ENCODE measurements around the gene COTL1. TPM values are rescaled to one million over a fixed set of nuclear protein-coding genes. Genes with fewer than 3 reads are reported as not detected.
"Not testable (repeated sequence)": the region's sequence is repeated elsewhere in the genome, so short reads cannot be mapped to it uniquely, and the experiment has no call there.

Gene COTL1
- polyA plus RNA-seq, 1 of the 3 experiments (the other 2 are of a cell fraction) = 91.6 TPM

DNA sequence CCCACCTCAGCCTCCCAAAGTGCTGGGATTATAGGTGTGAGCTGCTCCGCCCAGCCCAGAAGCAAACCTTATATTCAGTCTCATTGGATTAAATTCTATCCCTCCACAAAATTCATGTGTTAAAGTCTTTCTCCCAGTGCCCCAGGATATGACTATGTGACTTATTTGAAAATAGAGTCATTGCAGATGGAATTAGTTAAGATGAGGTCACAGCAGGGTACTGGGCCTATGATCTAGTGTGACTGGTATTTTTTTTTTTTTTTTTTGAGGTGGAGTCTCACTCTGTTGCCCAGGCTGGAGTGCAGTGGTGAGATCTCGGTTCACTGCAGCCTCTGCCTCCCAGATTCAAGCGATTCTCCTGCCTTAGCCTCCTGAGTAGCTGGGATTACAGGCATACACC is 99.7 kb downstream of the COTL1 start:
- CTCF ChIA-PET = interaction anchor here (0.8 to 3.8 kb wide), 4 partner anchors 12 to 208 kb away, joined by 4 to 14 read pairs (median 4); no protein-coding TSS in a partner anchor
- H3K9me2 ChIP-seq; H3K36me3 ChIP-seq (replicated peaks in 1 of 2; ENCODE audit: control insufficient read depth in 1 of 2, insufficient read depth in 2 of 2, low read length in 1 of 2); H2AFZ ChIP-seq (ENCODE audit: low read depth); H3K4me3 ChIP-seq (ENCODE audit: low read depth in 2 of 2, low read length in 1 of 2); POLR2A ChIA-PET; H4K20me1 ChIP-seq (ENCODE audit: insufficient read depth); H3K79me2 ChIP-seq (ENCODE audit: insufficient read depth); H3K9ac ChIP-seq; H3K9me3 ChIP-seq; H3K4me2 ChIP-seq; H3K4me1 ChIP-seq (ENCODE audit: control insufficient read depth in 1 of 2, insufficient read depth in 2 of 2, low read depth in 1 of 2, low read length in 1 of 2); DNase-seq; H3K27me3 ChIP-seq (ENCODE audit: insufficient read depth): not testable (repeated sequence)
- 76% methylated on average over 3 of the region's 3 CpGs for WGBS (ENCODE audit: low lambda C conversion rate)
- peak in 1 of 2 experiments; percentile 39; a peak in 1 of 4 replicates for TF ChIP-seq EP300 (IDR thresholded peaks at IDR 0.05; ENCODE audit: borderline replicate concordance in 1 of 2, low read depth in 1 of 2, low read length in 1 of 2)
- TF ChIP-seq RXRA (IDR thresholded peaks at IDR 0.05; ENCODE audit: borderline replicate concordance, low read depth) = peak; percentile 69; the same call in 1 of the 2 replicates
- TF ChIP-seq TCF12 (IDR thresholded peaks at IDR 0.05) = peak; percentile 87
- TF ChIP-seq, protein P1, sequence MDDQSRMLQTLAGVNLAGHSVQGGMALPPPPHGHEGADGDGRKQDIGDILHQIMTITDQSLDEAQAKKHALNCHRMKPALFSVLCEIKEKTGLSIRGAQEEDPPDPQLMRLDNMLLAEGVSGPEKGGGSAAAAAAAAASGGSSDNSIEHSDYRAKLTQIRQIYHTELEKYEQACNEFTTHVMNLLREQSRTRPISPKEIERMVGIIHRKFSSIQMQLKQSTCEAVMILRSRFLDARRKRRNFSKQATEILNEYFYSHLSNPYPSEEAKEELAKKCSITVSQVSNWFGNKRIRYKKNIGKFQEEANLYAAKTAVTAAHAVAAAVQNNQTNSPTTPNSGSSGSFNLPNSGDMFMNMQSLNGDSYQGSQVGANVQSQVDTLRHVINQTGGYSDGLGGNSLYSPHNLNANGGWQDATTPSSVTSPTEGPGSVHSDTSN (IDR thresholded peaks at IDR 0.05) = 0 out of 2 replicates have a peak, but pooled peaks have one; percentile 11
- TF ChIP-seq MEF2A (IDR thresholded peaks at IDR 0.05; ENCODE audit: borderline replicate concordance, low read depth) = peak; percentile 51; the same call in 1 of the 2 replicates
- 0 out of 2 replicates have a peak, but pooled peaks have one; percentile 14 for TF ChIP-seq TEAD4 (IDR thresholded peaks at IDR 0.05; ENCODE audit: borderline replicate concordance, insufficient read depth)
- peak; percentile 20; the same call in 1 of the 2 replicates for TF ChIP-seq FOSL2 (IDR thresholded peaks at IDR 0.05; ENCODE audit: borderline replicate concordance, low read depth)
- peak; percentile 63; the same call in 1 of the 2 replicates for TF ChIP-seq JUND (IDR thresholded peaks at IDR 0.05)
- peaks cover 13% of the 10 kb centered on the region for H3F3A ChIP-seq (replicated peaks; ENCODE audit: insufficient read depth)
- peak overlapping the region in 1 of 2 experiments; percentile 56; a peak in 2 of 4 replicates for H3K27ac ChIP-seq (ENCODE audit: low read depth in 2 of 2, low read length in 1 of 2)

DNA sequence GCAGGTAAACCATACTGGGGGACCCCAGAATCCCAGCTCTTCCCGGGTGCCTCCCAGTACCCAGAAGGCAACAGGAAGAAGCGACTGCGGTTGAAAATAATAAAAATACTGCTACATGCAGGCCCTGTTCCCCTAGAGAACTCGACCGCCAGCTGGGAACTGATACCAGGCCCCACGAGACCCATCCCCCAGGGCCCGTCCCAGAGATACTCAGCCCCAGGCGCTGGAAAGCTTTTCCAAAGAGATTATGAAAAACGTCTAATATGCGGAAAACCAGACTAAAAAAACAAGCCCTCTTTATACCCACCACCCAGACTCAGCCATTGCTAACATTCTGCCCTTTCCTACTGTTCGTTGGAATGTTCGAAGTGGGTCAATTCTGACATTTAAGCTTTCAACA is 100.5 kb downstream of the COTL1 start:
- Histone ChIP-seq H2AFZ (ENCODE audit: low read depth) (no peak overlapping the region), H3K79me2 (ENCODE audit: insufficient read depth) (no peaks in the 10 kb centered on the region), H3K36me3 (replicated peaks in 1 of 2; ENCODE audit: control insufficient read depth in 1 of 2, insufficient read depth in 2 of 2, low read length in 1 of 2) (no peaks in the 10 kb centered on the region), H3K4me2 (no peak overlapping the region), H3K27ac (ENCODE audit: low read depth in 2 of 2, low read length in 1 of 2) (peak overlapping the region in 1 of 2 experiments; percentile 56; a peak in 2 of 4 replicates), H3K4me1 (ENCODE audit: control insufficient read depth in 1 of 2, insufficient read depth in 2 of 2, low read depth in 1 of 2, low read length in 1 of 2) (peaks cover 0 to 6% of the 10 kb centered on the region in 2 experiments; a peak in 1 of 4 replicates), H4K20me1 (ENCODE audit: insufficient read depth) (no peaks in the 10 kb centered on the region), H3K9ac (no peak overlapping the region), H3K9me3 (no peaks in the 10 kb centered on the region), H3F3A (replicated peaks; ENCODE audit: insufficient read depth) (peaks cover 13% of the 10 kb centered on the region), H3K4me3 (ENCODE audit: low read depth in 2 of 2, low read length in 1 of 2) (no peak overlapping the region), H3K9me2 (no peaks in the 10 kb centered on the region), H3K27me3 (ENCODE audit: insufficient read depth) (no peaks in the 10 kb centered on the region)
- WGBS (ENCODE audit: low lambda C conversion rate) = 92% methylated on average over 12 of the region's 12 CpGs
- ChIA-PET POLR2A (no interaction called here), CTCF (interaction anchor here (0.8 to 2.3 kb wide), 4 partner anchors 11 to 105 kb away, joined by 3 to 7 read pairs (median 4); no protein-coding TSS in a partner anchor)
- TF ChIP-seq EZH2phosphoT487 (IDR thresholded peaks at IDR 0.05; ENCODE audit: borderline replicate concordance, low read depth) = no peak
- no peak for TF ChIP-seq YY1 (IDR thresholded peaks at IDR 0.05; ENCODE audit: low read depth)
- TF ChIP-seq, protein P2, sequence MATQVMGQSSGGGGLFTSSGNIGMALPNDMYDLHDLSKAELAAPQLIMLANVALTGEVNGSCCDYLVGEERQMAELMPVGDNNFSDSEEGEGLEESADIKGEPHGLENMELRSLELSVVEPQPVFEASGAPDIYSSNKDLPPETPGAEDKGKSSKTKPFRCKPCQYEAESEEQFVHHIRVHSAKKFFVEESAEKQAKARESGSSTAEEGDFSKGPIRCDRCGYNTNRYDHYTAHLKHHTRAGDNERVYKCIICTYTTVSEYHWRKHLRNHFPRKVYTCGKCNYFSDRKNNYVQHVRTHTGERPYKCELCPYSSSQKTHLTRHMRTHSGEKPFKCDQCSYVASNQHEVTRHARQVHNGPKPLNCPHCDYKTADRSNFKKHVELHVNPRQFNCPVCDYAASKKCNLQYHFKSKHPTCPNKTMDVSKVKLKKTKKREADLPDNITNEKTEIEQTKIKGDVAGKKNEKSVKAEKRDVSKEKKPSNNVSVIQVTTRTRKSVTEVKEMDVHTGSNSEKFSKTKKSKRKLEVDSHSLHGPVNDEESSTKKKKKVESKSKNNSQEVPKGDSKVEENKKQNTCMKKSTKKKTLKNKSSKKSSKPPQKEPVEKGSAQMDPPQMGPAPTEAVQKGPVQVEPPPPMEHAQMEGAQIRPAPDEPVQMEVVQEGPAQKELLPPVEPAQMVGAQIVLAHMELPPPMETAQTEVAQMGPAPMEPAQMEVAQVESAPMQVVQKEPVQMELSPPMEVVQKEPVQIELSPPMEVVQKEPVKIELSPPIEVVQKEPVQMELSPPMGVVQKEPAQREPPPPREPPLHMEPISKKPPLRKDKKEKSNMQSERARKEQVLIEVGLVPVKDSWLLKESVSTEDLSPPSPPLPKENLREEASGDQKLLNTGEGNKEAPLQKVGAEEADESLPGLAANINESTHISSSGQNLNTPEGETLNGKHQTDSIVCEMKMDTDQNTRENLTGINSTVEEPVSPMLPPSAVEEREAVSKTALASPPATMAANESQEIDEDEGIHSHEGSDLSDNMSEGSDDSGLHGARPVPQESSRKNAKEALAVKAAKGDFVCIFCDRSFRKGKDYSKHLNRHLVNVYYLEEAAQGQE (IDR thresholded peaks at IDR 0.05; ENCODE audit: low read depth, low read length) = no peak
- TF ChIP-seq, protein P1 (IDR thresholded peaks at IDR 0.05) = no peak
- TF ChIP-seq, protein P3, sequence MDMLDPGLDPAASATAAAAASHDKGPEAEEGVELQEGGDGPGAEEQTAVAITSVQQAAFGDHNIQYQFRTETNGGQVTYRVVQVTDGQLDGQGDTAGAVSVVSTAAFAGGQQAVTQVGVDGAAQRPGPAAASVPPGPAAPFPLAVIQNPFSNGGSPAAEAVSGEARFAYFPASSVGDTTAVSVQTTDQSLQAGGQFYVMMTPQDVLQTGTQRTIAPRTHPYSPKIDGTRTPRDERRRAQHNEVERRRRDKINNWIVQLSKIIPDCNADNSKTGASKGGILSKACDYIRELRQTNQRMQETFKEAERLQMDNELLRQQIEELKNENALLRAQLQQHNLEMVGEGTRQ (IDR thresholded peaks at IDR 0.05; ENCODE audit: borderline replicate concordance, low read depth, low read length) = no peak
- TF ChIP-seq, protein P4, sequence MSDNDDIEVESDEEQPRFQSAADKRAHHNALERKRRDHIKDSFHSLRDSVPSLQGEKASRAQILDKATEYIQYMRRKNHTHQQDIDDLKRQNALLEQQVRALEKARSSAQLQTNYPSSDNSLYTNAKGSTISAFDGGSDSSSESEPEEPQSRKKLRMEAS (IDR thresholded peaks at IDR 0.05; ENCODE audit: low read depth) = no peak
- TF ChIP-seq GATA2 (CRISPR knock-in tag; IDR thresholded peaks at IDR 0.05) = no peak
- DNase-seq = no peak

Measured in SK-N-SH (cell line).